ENCODE results near the gene CDH10. TPM values are rescaled to one million over a fixed set of nuclear protein-coding genes. Genes with fewer than 3 reads are reported as not detected.

Gene CDH10
- total and polyA plus RNA-seq, 2 of the 13 experiments (the other 11 are each of a cell fraction or from before 2014, with no cell fraction given), result 0.01 to 0.04 TPM

GRCh38 chr5:24630918-24631317 lies 13.9 kb downstream of the CDH10 start:
- no peak for ATAC-seq
- TF ChIP-seq SIN3B (IDR thresholded peaks at IDR 0.05; ENCODE audit: low read length) (no peak), ZNF17 (CRISPR knock-in tag; IDR thresholded peaks at IDR 0.05) (no peak), ISX (CRISPR knock-in tag; conservative IDR thresholded peaks at IDR 0.05) (no peak), ZNF672 (CRISPR knock-in tag; IDR thresholded peaks at IDR 0.05) (no peak), FOXA1 (IDR thresholded peaks at IDR 0.05) (no peak), FOXA1 (CRISPR knock-in tag; IDR thresholded peaks at IDR 0.05) (no peak), ZNF710 (CRISPR knock-in tag; IDR thresholded peaks at IDR 0.05; ENCODE audit: borderline replicate concordance) (no peak), TFDP2 (CRISPR knock-in tag; IDR thresholded peaks at IDR 0.05) (no peak), FLYWCH1 (CRISPR knock-in tag; IDR thresholded peaks at IDR 0.05) (no peak), MATR3 (CRISPR knock-in tag; IDR thresholded peaks at IDR 0.05) (no peak), ZNF282 (IDR thresholded peaks at IDR 0.05; ENCODE audit: partially characterized antibody) (no peak), FOXA3 (CRISPR knock-in tag; IDR thresholded peaks at IDR 0.05) (no peak), ZNF781 (CRISPR knock-in tag; IDR thresholded peaks at IDR 0.05; ENCODE audit: borderline replicate concordance, not compliant biosample characterization) (no peak), ZNF639 (CRISPR knock-in tag; conservative IDR thresholded peaks at IDR 0.05) (no peak)
- TF ChIP-seq, protein P1, sequence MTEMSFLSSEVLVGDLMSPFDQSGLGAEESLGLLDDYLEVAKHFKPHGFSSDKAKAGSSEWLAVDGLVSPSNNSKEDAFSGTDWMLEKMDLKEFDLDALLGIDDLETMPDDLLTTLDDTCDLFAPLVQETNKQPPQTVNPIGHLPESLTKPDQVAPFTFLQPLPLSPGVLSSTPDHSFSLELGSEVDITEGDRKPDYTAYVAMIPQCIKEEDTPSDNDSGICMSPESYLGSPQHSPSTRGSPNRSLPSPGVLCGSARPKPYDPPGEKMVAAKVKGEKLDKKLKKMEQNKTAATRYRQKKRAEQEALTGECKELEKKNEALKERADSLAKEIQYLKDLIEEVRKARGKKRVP (CRISPR knock-in tag; IDR thresholded peaks at IDR 0.05), result no peak
- TF ChIP-seq, protein P2, sequence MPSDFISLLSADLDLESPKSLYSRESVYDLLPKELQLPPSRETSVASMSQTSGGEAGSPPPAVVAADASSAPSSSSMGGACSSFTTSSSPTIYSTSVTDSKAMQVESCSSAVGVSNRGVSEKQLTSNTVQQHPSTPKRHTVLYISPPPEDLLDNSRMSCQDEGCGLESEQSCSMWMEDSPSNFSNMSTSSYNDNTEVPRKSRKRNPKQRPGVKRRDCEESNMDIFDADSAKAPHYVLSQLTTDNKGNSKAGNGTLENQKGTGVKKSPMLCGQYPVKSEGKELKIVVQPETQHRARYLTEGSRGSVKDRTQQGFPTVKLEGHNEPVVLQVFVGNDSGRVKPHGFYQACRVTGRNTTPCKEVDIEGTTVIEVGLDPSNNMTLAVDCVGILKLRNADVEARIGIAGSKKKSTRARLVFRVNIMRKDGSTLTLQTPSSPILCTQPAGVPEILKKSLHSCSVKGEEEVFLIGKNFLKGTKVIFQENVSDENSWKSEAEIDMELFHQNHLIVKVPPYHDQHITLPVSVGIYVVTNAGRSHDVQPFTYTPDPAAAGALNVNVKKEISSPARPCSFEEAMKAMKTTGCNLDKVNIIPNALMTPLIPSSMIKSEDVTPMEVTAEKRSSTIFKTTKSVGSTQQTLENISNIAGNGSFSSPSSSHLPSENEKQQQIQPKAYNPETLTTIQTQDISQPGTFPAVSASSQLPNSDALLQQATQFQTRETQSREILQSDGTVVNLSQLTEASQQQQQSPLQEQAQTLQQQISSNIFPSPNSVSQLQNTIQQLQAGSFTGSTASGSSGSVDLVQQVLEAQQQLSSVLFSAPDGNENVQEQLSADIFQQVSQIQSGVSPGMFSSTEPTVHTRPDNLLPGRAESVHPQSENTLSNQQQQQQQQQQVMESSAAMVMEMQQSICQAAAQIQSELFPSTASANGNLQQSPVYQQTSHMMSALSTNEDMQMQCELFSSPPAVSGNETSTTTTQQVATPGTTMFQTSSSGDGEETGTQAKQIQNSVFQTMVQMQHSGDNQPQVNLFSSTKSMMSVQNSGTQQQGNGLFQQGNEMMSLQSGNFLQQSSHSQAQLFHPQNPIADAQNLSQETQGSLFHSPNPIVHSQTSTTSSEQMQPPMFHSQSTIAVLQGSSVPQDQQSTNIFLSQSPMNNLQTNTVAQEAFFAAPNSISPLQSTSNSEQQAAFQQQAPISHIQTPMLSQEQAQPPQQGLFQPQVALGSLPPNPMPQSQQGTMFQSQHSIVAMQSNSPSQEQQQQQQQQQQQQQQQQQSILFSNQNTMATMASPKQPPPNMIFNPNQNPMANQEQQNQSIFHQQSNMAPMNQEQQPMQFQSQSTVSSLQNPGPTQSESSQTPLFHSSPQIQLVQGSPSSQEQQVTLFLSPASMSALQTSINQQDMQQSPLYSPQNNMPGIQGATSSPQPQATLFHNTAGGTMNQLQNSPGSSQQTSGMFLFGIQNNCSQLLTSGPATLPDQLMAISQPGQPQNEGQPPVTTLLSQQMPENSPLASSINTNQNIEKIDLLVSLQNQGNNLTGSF (CRISPR knock-in tag; IDR thresholded peaks at IDR 0.05), result no peak

More at GRCh38 chr5:24630918-24631317, 13.9 kb downstream of the CDH10 start:
- H3K36me3 ChIP-seq (replicated peaks in 1 of 2; ENCODE audit: control insufficient read depth in 1 of 2, insufficient read depth in 2 of 2, low read length in 2 of 2), result no peaks in the 10 kb centered on the region
- no peak overlapping the region for H3K9ac ChIP-seq (ENCODE audit: insufficient read depth, low read depth, low read length)
- no peaks in the 10 kb centered on the region for H4K20me1 ChIP-seq (ENCODE audit: insufficient read depth, low read length)
- no peak overlapping the region for H3K27ac ChIP-seq (ENCODE audit: extremely low read length, insufficient read depth, low read length)
- POLR2A ChIA-PET, result no interaction called here
- H3K4me3 ChIP-seq (replicated peaks in 1 of 3; ENCODE audit: insufficient read depth in 1 of 3, low read depth in 2 of 3, low read length in 3 of 3), result no peak overlapping the region
- in situ Hi-C loops (cut with HindIII; ENCODE audit: extremely low pct_ligation_motif_present, low pct_unique_long_range_greater_than_20kb) (no loop called here), intact Hi-C loops (cut with micrococcal nuclease; ENCODE audit: unreplicated experiment) (no loop called here)
- FAIRE-seq (no peak), DNase-seq (ENCODE audit: low spot score) (no peak)
- CTCF ChIA-PET (ENCODE audit: low intra/inter-chr PET ratio, low total read pairs), result no interaction called here
- H3K4me2 ChIP-seq (ENCODE audit: low read depth, low read length), result no peak overlapping the region
- H3K4me1 ChIP-seq (ENCODE audit: insufficient read depth, low read length), result no peaks in the 10 kb centered on the region
- no peaks in the 10 kb centered on the region for H3K9me3 ChIP-seq (ENCODE audit: low read length)
- no peaks in the 10 kb centered on the region for H3K27me3 ChIP-seq (ENCODE audit: control insufficient read depth in 1 of 2, insufficient read depth in 2 of 2, low read length in 2 of 2)
- no peak overlapping the region for H2AFZ ChIP-seq (ENCODE audit: low read length)
- no TSS peak for BruUV-seq (replicated peaks)
- H3K79me2 ChIP-seq (ENCODE audit: insufficient read depth, low read length), result no peaks in the 10 kb centered on the region

Data from HepG2 (cell line).